Measurements from ENCODE around the gene CMIP.

DNA sequence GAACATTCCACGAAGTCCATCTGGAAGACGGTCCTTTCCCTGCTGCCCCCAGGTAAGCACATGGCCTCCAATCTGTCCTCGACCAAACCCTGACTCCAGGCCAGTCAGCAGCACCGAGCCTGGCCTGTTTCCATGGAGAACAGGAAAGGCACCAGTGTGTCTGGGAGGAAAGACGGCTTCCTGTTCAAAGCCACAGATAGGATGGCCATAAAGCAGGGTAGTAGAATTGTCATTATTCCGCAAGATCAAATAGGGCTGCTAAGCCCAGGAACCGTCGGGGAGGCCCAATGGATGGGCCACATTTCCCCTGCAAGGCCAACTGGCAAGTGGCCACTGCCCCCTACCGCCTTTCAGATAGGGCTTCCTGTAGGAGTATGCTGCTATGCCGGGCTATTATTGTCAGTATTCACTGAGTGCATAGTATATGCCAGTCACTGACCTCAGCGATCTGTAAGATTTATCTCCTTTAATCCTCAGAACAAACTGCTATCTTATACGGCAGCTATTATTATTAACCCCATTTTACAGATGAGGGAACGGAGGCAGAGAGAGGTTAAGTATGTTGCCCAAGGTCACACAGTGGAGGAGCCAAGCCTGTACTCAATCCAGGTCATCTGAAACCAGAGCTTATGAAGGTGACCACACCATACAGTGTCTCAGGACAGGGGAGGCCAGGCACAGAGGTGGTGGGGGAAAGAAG lies 311.5 kb downstream of the CMIP start:
- TF ChIP-seq, protein P1, sequence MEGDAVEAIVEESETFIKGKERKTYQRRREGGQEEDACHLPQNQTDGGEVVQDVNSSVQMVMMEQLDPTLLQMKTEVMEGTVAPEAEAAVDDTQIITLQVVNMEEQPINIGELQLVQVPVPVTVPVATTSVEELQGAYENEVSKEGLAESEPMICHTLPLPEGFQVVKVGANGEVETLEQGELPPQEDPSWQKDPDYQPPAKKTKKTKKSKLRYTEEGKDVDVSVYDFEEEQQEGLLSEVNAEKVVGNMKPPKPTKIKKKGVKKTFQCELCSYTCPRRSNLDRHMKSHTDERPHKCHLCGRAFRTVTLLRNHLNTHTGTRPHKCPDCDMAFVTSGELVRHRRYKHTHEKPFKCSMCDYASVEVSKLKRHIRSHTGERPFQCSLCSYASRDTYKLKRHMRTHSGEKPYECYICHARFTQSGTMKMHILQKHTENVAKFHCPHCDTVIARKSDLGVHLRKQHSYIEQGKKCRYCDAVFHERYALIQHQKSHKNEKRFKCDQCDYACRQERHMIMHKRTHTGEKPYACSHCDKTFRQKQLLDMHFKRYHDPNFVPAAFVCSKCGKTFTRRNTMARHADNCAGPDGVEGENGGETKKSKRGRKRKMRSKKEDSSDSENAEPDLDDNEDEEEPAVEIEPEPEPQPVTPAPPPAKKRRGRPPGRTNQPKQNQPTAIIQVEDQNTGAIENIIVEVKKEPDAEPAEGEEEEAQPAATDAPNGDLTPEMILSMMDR (IDR thresholded peaks at IDR 0.05), result no peak
- no peak for TF ChIP-seq POLR2A (IDR thresholded peaks at IDR 0.05)
